Activated gamma-delta T cell (primary cell): Measurements from ENCODE around the gene MIOX.
"Not testable (repeated sequence)": the region's sequence is repeated elsewhere in the genome, so short reads cannot be mapped to it uniquely, and the experiment has no call there.

Source experiments
- DNase-seq: peaks from one replicate; lab custom pipeline; 2025; lab: John Stamatoyannopoulos, UW

MIOX gene

DNA sequence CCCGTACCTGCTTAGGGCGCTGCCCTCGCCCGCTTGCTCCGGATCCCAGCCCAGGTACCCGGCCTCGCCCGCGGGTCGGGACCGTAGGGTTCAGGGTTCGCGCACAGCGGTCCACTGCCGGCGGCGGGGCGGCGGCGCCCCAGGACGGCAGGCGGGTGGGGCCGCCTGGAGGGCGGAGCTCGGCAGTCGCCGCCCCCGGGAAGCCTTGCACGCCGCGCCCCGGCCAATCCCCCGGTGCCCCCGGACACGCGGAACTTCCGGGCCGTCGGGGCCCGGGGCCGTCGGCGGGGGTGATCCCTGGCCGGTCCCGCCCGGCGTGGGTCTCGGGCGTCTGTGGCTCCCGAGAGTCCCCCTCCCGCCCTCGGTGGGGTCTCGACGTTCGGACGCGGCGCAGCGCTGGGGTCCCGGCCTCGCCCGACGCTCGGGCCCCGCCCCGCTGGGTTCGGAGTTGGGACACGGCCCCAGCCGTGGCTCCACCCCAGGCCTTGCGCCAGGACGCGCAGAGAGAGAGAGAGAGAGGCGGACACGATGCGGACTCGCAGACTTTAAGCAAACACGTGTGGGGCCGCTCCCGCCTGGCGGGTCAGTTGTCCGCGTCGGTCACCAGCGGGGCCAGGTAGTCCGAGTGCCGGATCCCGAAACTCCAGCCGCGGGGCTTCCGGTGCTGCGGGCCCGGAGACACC is 43.4 kb downstream of the MIOX start, which contains the start of gene TYMP:
Gene TYMP (minus strand): TSS at position 116 of the 683 bp plus-strand sequence. CDS start 303 bp downstream, outside the sequence.
- DNase-seq: peak; percentile 54

- no peak for DNase-seq
These were observed 43.9 kb downstream of the MIOX start for GRCh38 chr22:50530580-50530876.

- peak; percentile 57 for DNase-seq
These were observed 44.4 kb downstream of the MIOX start for GRCh38 chr22:50530877-50531545.

- peak; percentile 39 for DNase-seq
These were observed 44.9 kb downstream of the MIOX start for GRCh38 chr22:50531546-50531961.

DNA sequence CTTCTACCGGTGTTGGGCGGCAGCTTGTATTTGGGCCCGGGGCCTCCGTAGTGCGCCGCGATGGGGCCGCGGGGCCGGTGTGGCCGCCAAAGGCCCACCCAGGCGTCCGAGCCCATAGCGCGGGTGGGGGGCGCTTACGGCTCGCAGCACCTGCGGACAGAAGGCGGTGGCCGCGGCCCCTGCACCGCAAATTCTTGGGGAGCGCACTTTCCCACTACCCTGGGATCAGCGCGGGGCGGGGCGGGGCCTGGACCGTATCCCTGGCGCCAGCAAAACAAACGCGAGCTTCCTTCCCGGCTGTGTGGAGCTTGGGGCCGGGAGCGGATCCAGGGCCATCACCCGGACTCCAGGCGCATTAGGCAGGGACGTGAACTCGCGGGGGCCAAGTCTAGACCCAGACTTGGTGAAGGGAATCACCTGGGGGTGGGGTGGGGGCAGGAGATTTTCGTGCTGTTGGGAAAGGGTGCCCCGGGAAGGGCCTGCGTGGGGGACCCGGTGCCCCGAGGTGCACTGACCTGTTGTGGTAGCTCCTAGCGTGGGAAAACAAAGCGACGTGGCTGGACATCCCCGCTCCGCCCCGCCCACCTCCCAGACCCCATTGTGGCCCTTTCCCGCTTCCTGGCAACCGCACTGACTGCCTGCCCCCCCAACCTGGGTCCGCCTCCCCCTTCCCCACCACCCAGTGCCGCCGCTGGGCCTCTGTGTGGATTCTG is 45.5 kb downstream of the MIOX start:
- DNase-seq: no peak

- no peak for DNase-seq
These were observed 46.5 kb downstream of the MIOX start for GRCh38 chr22:50532824-50533796.

- DNase-seq: not testable (repeated sequence)
These were observed 47.4 kb downstream of the MIOX start for GRCh38 chr22:50533856-50534711.

DNA sequence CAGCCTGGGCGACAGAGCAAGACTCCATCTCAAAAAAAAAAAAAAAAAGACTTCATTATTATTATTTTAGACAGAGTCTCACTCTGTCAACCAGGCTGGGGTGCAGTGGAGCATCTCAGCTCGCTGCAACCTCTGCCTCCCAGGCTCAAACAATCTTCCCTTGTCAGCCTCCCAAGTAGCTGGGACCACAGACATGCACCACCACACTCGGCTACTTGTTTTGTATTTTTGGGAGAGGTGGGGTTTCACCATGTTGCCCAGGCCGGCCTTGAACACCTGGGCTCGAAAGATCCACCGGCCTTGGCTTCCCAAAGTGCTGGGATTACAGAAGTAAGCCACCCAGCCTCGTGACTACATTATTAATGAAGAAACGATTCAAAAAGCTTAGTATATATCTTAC is 48.5 kb downstream of the MIOX start:
- no peak for DNase-seq

DNA sequence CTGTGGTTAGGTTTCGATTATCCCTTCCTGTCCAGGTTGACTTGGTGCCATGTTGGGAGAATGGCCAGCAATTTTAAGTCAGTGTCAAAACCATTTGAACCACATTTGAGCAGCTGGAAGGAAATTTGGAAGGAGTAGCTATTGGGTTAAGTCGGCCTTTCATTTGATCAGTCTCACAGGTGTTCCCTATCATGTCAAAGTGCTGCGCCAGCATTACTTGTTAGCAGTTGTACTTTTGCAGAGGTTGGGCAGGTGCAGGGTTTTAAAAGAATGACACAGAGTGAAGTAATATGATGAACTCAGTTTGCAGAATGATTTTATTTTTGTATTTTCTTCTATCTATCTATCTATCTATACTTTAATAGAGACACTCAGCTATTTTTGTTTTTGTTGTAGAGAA is 49.6 kb downstream of the MIOX start:
- no peak for DNase-seq

DNA sequence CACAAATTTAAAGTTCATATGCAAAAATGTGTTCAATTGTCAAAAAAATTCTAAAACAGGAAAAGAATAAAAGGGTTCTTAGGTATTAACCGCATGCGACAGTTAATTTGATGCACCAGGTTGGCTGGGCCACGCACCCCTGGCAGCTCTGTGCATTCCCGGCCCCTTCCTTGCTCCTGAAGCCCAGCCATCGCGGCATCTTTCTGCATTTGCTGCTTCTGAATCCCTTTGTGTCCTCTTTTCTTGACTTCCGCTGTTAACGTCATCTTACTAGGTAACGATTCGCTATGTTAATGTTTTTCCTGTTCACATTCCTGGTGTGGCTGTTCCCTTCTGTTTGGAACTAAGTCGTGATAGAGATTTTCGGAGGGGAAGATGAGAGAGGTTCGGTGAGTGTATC is 51.1 kb downstream of the MIOX start:
- DNase-seq: no peak
